Measurements from ENCODE around the gene HOGA1. TPM values are rescaled to one million over a fixed set of nuclear protein-coding genes. Genes with fewer than 3 reads are reported as not detected.
"Not testable (repeated sequence)": the region's sequence is repeated elsewhere in the genome, so short reads cannot be mapped to it uniquely, and the experiment has no call there.

HOGA1 gene
- total RNA-seq, 1 experiment from 2014 or later = 0.15 TPM

DNA sequence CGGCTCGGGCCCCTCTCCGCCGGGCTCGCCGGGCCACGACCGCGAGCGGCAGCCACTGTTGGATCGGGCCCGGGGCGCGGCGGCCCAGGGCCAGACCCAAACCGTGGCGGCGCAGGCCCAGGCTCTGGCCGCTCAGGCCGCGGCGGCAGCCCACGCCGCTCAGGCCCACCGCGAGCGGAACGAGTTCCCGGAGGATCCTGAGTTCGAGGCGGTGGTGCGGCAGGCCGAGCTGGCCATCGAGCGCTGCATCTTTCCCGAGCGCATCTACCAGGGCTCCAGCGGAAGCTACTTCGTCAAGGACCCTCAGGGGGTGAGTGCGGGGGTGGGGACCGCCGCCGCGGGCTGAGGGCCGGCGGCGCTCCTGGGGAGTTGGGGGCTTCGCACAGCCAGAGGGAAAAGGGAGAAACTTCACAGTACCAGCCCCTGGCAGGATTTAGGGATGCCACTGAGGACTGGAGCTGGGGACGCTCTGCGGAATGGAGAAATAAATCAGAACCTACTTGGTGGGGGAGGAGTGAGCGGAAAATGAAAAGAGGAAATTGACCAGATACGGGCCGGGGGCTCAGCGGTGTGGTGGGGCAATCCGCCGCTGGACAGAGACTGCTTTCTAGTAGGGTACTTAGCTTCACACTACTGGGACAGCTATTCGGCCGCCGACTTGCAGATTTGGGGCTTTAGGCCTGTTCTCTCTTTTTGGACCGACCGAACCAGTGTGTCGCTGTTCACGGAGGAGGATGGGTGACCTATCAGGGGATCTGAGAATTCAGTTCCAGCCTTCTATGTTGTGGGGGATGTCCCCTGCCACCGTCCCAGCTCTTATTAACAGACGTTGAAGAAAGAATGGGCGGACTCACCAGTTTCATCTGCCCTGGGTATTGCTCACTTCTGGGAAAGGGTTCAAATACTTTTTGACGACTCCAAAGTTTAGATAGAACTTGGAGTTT is 57.0 kb downstream of the HOGA1 start:
- H3K27me3 Mint-ChIP-seq (ENCODE audit: low read depth) = no peaks in the 10 kb centered on the region
- DNase-seq (ENCODE audit: low spot score) (peak; percentile 48), ATAC-seq (peak; percentile 14)
- no peaks in the 10 kb centered on the region for H3K9me3 Mint-ChIP-seq
- POLR2A ChIA-PET = interaction anchor here (0.5 to 1.3 kb wide), 6 partner anchors 46 to 142 kb away, joined by 3 to 5 read pairs (median 3); partner anchors contain the start of genes AVPI1, HOGA1 and MARVELD1
- H3K36me3 Mint-ChIP-seq = peaks cover 27% of the 10 kb centered on the region
- CTCF ChIA-PET = interaction anchor here (0.7 to 1.6 kb wide), 6 partner anchors 35 to 261 kb away, joined by 3 to 5 read pairs (median 4); partner anchors contain the start of genes ANKRD2 and RRP12
- peaks cover 27% of the 10 kb centered on the region for H3K4me1 Mint-ChIP-seq
- peak overlapping the region; percentile 90 for H3K27ac Mint-ChIP-seq
- peak overlapping the region; percentile 94 for H3K4me3 Mint-ChIP-seq
- TF ChIP-seq ZNF232 (CRISPR knock-in tag; IDR thresholded peaks at IDR 0.05) (no peak), ESRRA (CRISPR knock-in tag; IDR thresholded peaks at IDR 0.05; ENCODE audit: borderline replicate concordance) (0 out of 2 replicates have a peak, but pooled peaks have one; percentile 30), ZNF219 (CRISPR knock-in tag; IDR thresholded peaks at IDR 0.05; ENCODE audit: borderline replicate concordance) (no peak), HMGA2 (CRISPR knock-in tag; IDR thresholded peaks at IDR 0.05) (no peak), MYBL2 (CRISPR knock-in tag; IDR thresholded peaks at IDR 0.05) (0 out of 2 replicates have a peak, but pooled peaks have one; percentile 48), EMX1 (CRISPR knock-in tag; IDR thresholded peaks at IDR 0.05) (no peak), TP53 (CRISPR knock-in tag; IDR thresholded peaks at IDR 0.05) (no peak), ZBTB21 (CRISPR knock-in tag; IDR thresholded peaks at IDR 0.05; ENCODE audit: borderline replicate concordance) (no peak), NFE2L1 (CRISPR knock-in tag; IDR thresholded peaks at IDR 0.05) (no peak)
- TF ChIP-seq, protein P1, sequence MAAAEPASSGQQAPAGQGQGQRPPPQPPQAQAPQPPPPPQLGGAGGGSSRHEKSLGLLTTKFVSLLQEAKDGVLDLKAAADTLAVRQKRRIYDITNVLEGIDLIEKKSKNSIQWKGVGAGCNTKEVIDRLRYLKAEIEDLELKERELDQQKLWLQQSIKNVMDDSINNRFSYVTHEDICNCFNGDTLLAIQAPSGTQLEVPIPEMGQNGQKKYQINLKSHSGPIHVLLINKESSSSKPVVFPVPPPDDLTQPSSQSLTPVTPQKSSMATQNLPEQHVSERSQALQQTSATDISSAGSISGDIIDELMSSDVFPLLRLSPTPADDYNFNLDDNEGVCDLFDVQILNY (CRISPR knock-in tag; IDR thresholded peaks at IDR 0.05) = no peak
- TF ChIP-seq, protein P2, sequence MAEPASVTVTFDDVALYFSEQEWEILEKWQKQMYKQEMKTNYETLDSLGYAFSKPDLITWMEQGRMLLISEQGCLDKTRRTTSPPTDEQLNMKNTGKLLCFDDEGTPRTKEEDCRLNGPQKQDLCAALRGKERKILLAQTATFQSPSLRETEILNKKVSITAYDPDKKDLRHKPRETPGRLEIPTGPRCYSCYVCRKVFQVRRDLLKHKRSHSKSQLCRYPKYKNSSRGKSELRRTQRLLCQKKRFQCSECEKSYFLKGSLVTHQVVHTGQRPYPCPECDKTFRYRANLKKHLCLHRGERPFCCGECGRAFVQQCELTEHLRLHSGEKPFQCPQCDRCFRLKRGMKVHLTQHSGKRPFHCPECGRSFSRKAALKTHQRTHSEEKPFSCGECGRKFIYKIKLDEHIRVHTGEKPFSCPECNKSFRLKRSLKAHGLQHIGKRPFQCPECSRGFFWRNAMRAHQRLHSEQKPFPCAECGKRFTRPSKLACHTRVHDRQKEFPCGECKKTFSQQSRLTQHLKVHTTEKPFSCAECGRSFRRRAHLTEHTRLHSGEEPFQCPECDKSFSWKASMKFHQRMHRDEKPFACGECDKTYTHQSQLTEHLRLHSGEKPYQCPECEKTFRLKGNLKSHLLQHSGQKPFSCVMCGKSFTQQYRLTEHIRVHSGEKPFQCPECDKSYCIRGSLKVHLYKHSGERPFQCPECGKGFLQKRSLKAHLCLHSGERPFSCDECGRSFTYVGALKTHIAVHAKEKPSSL (CRISPR knock-in tag; conservative IDR thresholded peaks at IDR 0.05) = no peak
- TF ChIP-seq, protein P3, sequence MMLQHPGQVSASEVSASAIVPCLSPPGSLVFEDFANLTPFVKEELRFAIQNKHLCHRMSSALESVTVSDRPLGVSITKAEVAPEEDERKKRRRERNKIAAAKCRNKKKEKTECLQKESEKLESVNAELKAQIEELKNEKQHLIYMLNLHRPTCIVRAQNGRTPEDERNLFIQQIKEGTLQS (CRISPR knock-in tag; conservative IDR thresholded peaks at IDR 0.05) = no peak
- TF ChIP-seq, protein P4, sequence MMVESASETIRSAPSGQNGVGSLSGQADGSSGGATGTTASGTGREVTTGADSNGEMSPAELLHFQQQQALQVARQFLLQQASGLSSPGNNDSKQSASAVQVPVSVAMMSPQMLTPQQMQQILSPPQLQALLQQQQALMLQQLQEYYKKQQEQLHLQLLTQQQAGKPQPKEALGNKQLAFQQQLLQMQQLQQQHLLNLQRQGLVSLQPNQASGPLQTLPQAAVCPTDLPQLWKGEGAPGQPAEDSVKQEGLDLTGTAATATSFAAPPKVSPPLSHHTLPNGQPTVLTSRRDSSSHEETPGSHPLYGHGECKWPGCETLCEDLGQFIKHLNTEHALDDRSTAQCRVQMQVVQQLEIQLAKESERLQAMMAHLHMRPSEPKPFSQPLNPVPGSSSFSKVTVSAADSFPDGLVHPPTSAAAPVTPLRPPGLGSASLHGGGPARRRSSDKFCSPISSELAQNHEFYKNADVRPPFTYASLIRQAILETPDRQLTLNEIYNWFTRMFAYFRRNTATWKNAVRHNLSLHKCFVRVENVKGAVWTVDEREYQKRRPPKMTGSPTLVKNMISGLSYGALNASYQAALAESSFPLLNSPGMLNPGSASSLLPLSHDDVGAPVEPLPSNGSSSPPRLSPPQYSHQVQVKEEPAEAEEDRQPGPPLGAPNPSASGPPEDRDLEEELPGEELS (CRISPR knock-in tag; IDR thresholded peaks at IDR 0.05) = no peak
- TF ChIP-seq, protein P5, sequence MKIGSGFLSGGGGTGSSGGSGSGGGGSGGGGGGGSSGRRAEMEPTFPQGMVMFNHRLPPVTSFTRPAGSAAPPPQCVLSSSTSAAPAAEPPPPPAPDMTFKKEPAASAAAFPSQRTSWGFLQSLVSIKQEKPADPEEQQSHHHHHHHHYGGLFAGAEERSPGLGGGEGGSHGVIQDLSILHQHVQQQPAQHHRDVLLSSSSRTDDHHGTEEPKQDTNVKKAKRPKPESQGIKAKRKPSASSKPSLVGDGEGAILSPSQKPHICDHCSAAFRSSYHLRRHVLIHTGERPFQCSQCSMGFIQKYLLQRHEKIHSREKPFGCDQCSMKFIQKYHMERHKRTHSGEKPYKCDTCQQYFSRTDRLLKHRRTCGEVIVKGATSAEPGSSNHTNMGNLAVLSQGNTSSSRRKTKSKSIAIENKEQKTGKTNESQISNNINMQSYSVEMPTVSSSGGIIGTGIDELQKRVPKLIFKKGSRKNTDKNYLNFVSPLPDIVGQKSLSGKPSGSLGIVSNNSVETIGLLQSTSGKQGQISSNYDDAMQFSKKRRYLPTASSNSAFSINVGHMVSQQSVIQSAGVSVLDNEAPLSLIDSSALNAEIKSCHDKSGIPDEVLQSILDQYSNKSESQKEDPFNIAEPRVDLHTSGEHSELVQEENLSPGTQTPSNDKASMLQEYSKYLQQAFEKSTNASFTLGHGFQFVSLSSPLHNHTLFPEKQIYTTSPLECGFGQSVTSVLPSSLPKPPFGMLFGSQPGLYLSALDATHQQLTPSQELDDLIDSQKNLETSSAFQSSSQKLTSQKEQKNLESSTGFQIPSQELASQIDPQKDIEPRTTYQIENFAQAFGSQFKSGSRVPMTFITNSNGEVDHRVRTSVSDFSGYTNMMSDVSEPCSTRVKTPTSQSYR (CRISPR knock-in tag; IDR thresholded peaks at IDR 0.05) = no peak

DNA sequence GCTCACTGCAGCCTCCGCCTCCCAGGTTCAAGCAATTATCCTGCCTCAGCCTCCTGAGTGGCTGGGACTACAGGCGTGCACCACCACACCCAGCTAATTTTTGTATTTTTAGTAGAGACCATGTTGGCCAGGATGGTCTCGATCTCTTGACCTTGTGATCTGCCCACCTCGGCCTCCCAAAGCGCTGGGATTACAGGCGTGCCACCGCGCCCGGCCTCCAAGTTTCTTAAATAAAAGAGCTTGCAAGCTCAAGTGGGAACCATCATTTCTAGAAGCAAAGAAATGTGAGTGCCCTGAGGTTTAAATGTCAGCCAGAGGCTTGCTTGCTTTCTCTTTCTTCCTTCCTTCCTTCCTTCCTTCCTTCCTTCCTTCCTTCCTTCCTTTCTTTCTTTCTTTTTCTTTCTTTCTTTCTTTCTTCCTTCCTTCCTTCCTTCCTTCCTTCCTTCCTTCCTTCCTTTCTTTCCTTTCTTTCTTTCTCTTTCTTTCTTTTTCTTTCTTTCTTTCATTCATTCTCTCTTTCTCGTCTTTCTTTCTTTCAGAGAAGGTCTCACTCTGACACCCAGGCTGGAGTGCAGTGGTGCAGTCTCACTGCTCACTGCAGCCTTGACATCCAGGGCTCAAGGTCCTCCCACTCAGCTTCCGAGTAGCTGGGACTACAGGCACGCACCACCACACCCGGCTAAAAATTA is 58.4 kb downstream of the HOGA1 start:
- CTCF ChIA-PET; ATAC-seq; H3K9me3 Mint-ChIP-seq; H3K27me3 Mint-ChIP-seq (ENCODE audit: low read depth); DNase-seq (ENCODE audit: low spot score): not testable (repeated sequence)
- Mint-ChIP-seq H3K4me3 (peak overlapping the region; percentile 94), H3K36me3 (peaks cover 27% of the 10 kb centered on the region), H3K4me1 (peaks cover 32% of the 10 kb centered on the region), H3K27ac (peak overlapping the region; percentile 32)
- POLR2A ChIA-PET = interaction anchor here (0.6 kb wide), 1 partner anchor 23 kb away, joined by 8 read pairs; no protein-coding TSS in a partner anchor
